Mesendoderm (in vitro differentiated cells): ENCODE data around the gene SAMD9L. TPM values are rescaled to one million over a fixed set of nuclear protein-coding genes. Genes with fewer than 3 reads are reported as not detected.

Experiments
- DNase-seq: peaks from one replicate; pipeline ENCODE4 v3.0.0; 2013
- H2AK5ac ChIP-seq: 2 replicates; pipeline ENCODE4 v1.6.1; 2013; ENCODE audit warnings: low read length, inconsistent platforms
- H2BK120ac ChIP-seq: 2 replicates; pipeline ENCODE4 v1.6.1; 2013; ENCODE audit warnings: low read depth, mild to moderate bottlenecking, low read length, moderate library complexity, mixed read lengths
- H2BK15ac ChIP-seq: replicated peaks from 2 replicates; pipeline ENCODE4 v1.6.1; 2013; ENCODE audit warnings: low read depth, mild to moderate bottlenecking, moderate library complexity
- H2BK5ac ChIP-seq: 2 replicates; pipeline ENCODE4 v1.6.1; 2013; ENCODE audit warnings: low read length, inconsistent platforms
- H3K18ac ChIP-seq: 2 replicates; pipeline ENCODE4 v1.6.1; 2013; ENCODE audit warnings: mild to moderate bottlenecking, low read length, mixed read lengths
- H3K23ac ChIP-seq: one replicate; pipeline ENCODE4 v1.6.1; 2013; ENCODE audit warnings: low read length
- H3K27ac ChIP-seq: 2 replicates; pipeline ENCODE4 v1.5.1; 2013; ENCODE audit warnings: low read depth, mild to moderate bottlenecking, inconsistent platforms, low read length, moderate library complexity
- H3K27me3 ChIP-seq: 2 replicates; pipeline ENCODE4 v1.6.1; 2013; ENCODE audit warnings: low read length, control low read depth, mild to moderate bottlenecking, inconsistent platforms; ENCODE audit not compliant: insufficient read depth, poor library complexity
- H3K36me3 ChIP-seq: 2 replicates; pipeline ENCODE4 v1.6.1; 2013; ENCODE audit warnings: low read length, inconsistent platforms; ENCODE audit not compliant: control insufficient read depth, insufficient read depth
- H3K4ac ChIP-seq: one replicate; pipeline ENCODE4 v1.6.1; 2013; ENCODE audit warnings: low read depth, mild to moderate bottlenecking, low read length, moderate library complexity
- H3K4me1 ChIP-seq: 2 replicates; pipeline ENCODE4 v1.6.1; 2013; ENCODE audit warnings: low read depth, low read length, inconsistent platforms; ENCODE audit not compliant: control insufficient read depth
- H3K4me2 ChIP-seq: 2 replicates; pipeline ENCODE4 v1.6.1; 2013; ENCODE audit warnings: low read length
- H3K4me3 ChIP-seq: 2 replicates; pipeline ENCODE4 v1.5.1; 2013; ENCODE audit warnings: mild to moderate bottlenecking, low read length
- H3K56ac ChIP-seq: one replicate; pipeline ENCODE4 v1.6.1; 2013; ENCODE audit warnings: low read length
- H3K79me1 ChIP-seq: 2 replicates; pipeline ENCODE4 v1.6.1; 2013; ENCODE audit warnings: low read length, inconsistent platforms
- H3K79me2 ChIP-seq: 2 replicates; pipeline ENCODE4 v1.6.1; 2013; ENCODE audit warnings: mild to moderate bottlenecking, low read length; ENCODE audit not compliant: control insufficient read depth, insufficient read depth
- H3K9ac ChIP-seq: 2 replicates; pipeline ENCODE4 v1.6.1; 2013; ENCODE audit warnings: low read length, inconsistent platforms
- H4K5ac ChIP-seq: one replicate; pipeline ENCODE4 v1.6.1; 2013; ENCODE audit warnings: low read length
- H4K8ac ChIP-seq: one replicate; pipeline ENCODE4 v1.6.1; 2013; ENCODE audit warnings: low read depth, mild to moderate bottlenecking, control low read depth, low read length, moderate library complexity
- WGBS: extraction: QIAGEN DNeasy Blood & Tissue Kit; methylation state at CpG from one replicate; pipeline ENCODE4 v1.1.7; 2013; ENCODE audit warnings: low lambda C conversion rate, missing lambda C conversion rate; ENCODE audit not compliant: insufficient coverage; ENCODE audit errors: extremely low coverage; 5-methylcytosine and 5-hydroxymethylcytosine counted together
- polyA plus RNA-seq, 2 experiments: library from polyadenylated mRNA; stranded (reverse); fragments of 200-250 nt; gene quantifications; one replicate each; pipeline ENCODE4 v1.2.3, GENCODE V29; 2013

The SAMD9L gene
- polyA plus RNA-seq (2013, experiment 1 of 2): 0.01 TPM
- polyA plus RNA-seq (2013, experiment 2 of 2): 0.01 TPM

GRCh38 chr7:93148144-93148543 lies at the start of gene SAMD9L:
Gene SAMD9L (minus strand): TSS chr7:93148385. CDS start chr7:93135971, 12,414 bp downstream.
- H3K36me3 ChIP-seq: no peaks in the 10 kb centered on the region
- no peak within 1 kb of the TSS for H4K5ac ChIP-seq
- H3K79me1 ChIP-seq: no peaks in the 10 kb centered on the region
- WGBS: no CpG with 5 or more reads among the region's 2 CpGs
- H3K56ac ChIP-seq: no peak within 1 kb of the TSS
- H3K27me3 ChIP-seq: no peaks in the 10 kb centered on the region
- no peak within 1 kb of the TSS for H2BK5ac ChIP-seq
- no peak within 1 kb of the TSS for H2BK120ac ChIP-seq
- no peak within 1 kb of the TSS for H3K23ac ChIP-seq
- no peak within 1 kb of the TSS for H3K27ac ChIP-seq
- H2AK5ac ChIP-seq: no peak within 1 kb of the TSS
- no peaks in the 10 kb centered on the region for H3K79me2 ChIP-seq
- H4K8ac ChIP-seq: no peak within 1 kb of the TSS
- no peak within 1 kb of the TSS for H3K4me3 ChIP-seq
- DNase-seq: no peak
- no peak within 1 kb of the TSS for H3K18ac ChIP-seq
- no peak within 1 kb of the TSS for H3K4me2 ChIP-seq
- H3K9ac ChIP-seq: no peak within 1 kb of the TSS
- H3K4me1 ChIP-seq: no peaks in the 10 kb centered on the region
- no peak within 1 kb of the TSS for H2BK15ac ChIP-seq
- no peak within 1 kb of the TSS for H3K4ac ChIP-seq

- Histone ChIP-seq H3K27ac (no peak overlapping the region), H4K5ac (no peak overlapping the region), H3K79me1 (no peaks in the 10 kb centered on the region), H2AK5ac (no peak overlapping the region), H3K9ac (no peak overlapping the region), H4K8ac (no peak overlapping the region), H2BK120ac (no peak overlapping the region), H2BK5ac (no peak overlapping the region), H3K27me3 (no peaks in the 10 kb centered on the region), H3K23ac (no peak overlapping the region), H3K56ac (no peak overlapping the region), H3K18ac (no peak overlapping the region), H3K79me2 (no peaks in the 10 kb centered on the region), H3K4me3 (no peak overlapping the region), H3K4ac (no peak overlapping the region), H3K36me3 (no peaks in the 10 kb centered on the region), H3K4me2 (no peak overlapping the region), H2BK15ac (no peak overlapping the region), H3K4me1 (no peaks in the 10 kb centered on the region)
- no peak for DNase-seq
- WGBS: no CpG with 5 or more reads among the region's 2 CpGs
These were observed 48.2 kb upstream of the SAMD9L start for GRCh38 chr7:93196336-93196735.

GRCh38 chr7:93194386-93194785 lies 46.2 kb upstream of the SAMD9L start:
- H3K27ac ChIP-seq: no peak overlapping the region
- no peak overlapping the region for H2BK15ac ChIP-seq
- H3K79me1 ChIP-seq: no peaks in the 10 kb centered on the region
- no peak overlapping the region for H2BK5ac ChIP-seq
- H4K8ac ChIP-seq: no peak overlapping the region
- no peak overlapping the region for H3K9ac ChIP-seq
- H3K4me1 ChIP-seq: no peaks in the 10 kb centered on the region
- H3K79me2 ChIP-seq: no peaks in the 10 kb centered on the region
- no peak overlapping the region for H3K18ac ChIP-seq
- H3K4ac ChIP-seq: no peak overlapping the region
- H4K5ac ChIP-seq: no peak overlapping the region
- H3K4me2 ChIP-seq: no peak overlapping the region
- no peak for DNase-seq
- no peak overlapping the region for H3K23ac ChIP-seq
- H3K27me3 ChIP-seq: no peaks in the 10 kb centered on the region
- H2BK120ac ChIP-seq: no peak overlapping the region
- no peaks in the 10 kb centered on the region for H3K36me3 ChIP-seq
- WGBS: no CpG with 5 or more reads among the region's 3 CpGs
- H3K56ac ChIP-seq: no peak overlapping the region
- no peak overlapping the region for H3K4me3 ChIP-seq
- H2AK5ac ChIP-seq: no peak overlapping the region

- Histone ChIP-seq H2BK120ac (no peak overlapping the region), H3K36me3 (no peaks in the 10 kb centered on the region), H2BK15ac (no peak overlapping the region), H3K79me2 (no peaks in the 10 kb centered on the region), H3K56ac (no peak overlapping the region), H3K79me1 (no peaks in the 10 kb centered on the region), H4K8ac (no peak overlapping the region), H3K4me1 (no peaks in the 10 kb centered on the region), H2AK5ac (no peak overlapping the region), H3K4ac (no peak overlapping the region), H3K18ac (no peak overlapping the region), H2BK5ac (no peak overlapping the region), H3K27ac (no peak overlapping the region), H3K4me3 (no peak overlapping the region), H4K5ac (no peak overlapping the region), H3K4me2 (no peak overlapping the region), H3K27me3 (no peaks in the 10 kb centered on the region), H3K23ac (no peak overlapping the region), H3K9ac (no peak overlapping the region)
- no CpG with 5 or more reads among the region's 6 CpGs for WGBS
- no peak for DNase-seq
These were observed 40.9 kb upstream of the SAMD9L start for GRCh38 chr7:93188870-93189634.

- H3K4ac ChIP-seq: no peak overlapping the region
- no peak overlapping the region for H3K56ac ChIP-seq
- H2BK5ac ChIP-seq: no peak overlapping the region
- H3K4me3 ChIP-seq: no peak overlapping the region
- no peaks in the 10 kb centered on the region for H3K79me2 ChIP-seq
- H2BK120ac ChIP-seq: no peak overlapping the region
- no peaks in the 10 kb centered on the region for H3K79me1 ChIP-seq
- no peak overlapping the region for H3K23ac ChIP-seq
- H4K5ac ChIP-seq: no peak overlapping the region
- no peak overlapping the region for H3K18ac ChIP-seq
- no peak for DNase-seq
- no peaks in the 10 kb centered on the region for H3K4me1 ChIP-seq
- no peak overlapping the region for H2BK15ac ChIP-seq
- H3K4me2 ChIP-seq: no peak overlapping the region
- no peak overlapping the region for H2AK5ac ChIP-seq
- no peak overlapping the region for H3K27ac ChIP-seq
- H4K8ac ChIP-seq: no peak overlapping the region
- no peaks in the 10 kb centered on the region for H3K27me3 ChIP-seq
- H3K36me3 ChIP-seq: no peaks in the 10 kb centered on the region
- WGBS: no CpG with 5 or more reads among the region's 1 CpG
- no peak overlapping the region for H3K9ac ChIP-seq
These were observed 37.3 kb upstream of the SAMD9L start for GRCh38 chr7:93185303-93186027.
